IPS-18c (cell line): ENCODE results near the gene TUB.

ENCODE experiments used
- H3K4me3 ChIP-seq: 2 replicates; pipeline ENCODE4 v1.7.0; 2013; ENCODE audit warnings: low read depth, mild to moderate bottlenecking, low read length, moderate library complexity; ENCODE audit not compliant: insufficient read depth
- H3K9me3 ChIP-seq: one replicate; pipeline ENCODE4 v1.6.1; 2013; ENCODE audit warnings: mild to moderate bottlenecking, low read length, moderate library complexity; ENCODE audit not compliant: control insufficient read depth, insufficient read depth

Gene TUB

GRCh38 chr11:8062781-8063257 lies 18.2 kb upstream of the TUB start:
- Histone ChIP-seq H3K9me3 (no peaks in the 10 kb centered on the region), H3K4me3 (no peak overlapping the region)

DNA sequence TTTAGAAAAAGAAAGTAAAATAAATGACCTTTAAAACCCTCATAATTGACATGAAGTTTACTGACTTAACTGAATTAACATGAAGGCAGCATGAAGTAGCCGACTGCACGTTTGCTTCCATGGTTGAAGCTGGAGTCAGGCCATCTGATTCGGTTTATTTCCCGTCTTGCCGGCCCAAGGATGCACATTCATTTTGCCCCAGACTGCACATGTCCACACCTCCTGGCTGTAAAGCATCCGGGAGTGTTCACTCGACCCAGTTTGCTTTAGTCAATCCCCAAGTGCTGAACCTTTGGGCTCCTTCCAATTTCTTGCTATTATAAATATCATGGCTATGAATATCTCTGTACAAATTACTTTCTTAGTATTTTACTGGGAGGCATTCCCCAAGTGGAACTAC lies 17.7 kb upstream of the TUB start:
- Histone ChIP-seq H3K4me3 (no peak overlapping the region), H3K9me3 (no peaks in the 10 kb centered on the region)

- Histone ChIP-seq H3K4me3 (no peak overlapping the region), H3K9me3 (no peaks in the 10 kb centered on the region)
Measured at GRCh38 chr11:8065031-8065430, 16.0 kb upstream of the TUB start.

- no peak overlapping the region for H3K4me3 ChIP-seq
- H3K9me3 ChIP-seq: no peaks in the 10 kb centered on the region
Measured at GRCh38 chr11:8066036-8066910, 14.7 kb upstream of the TUB start.

DNA sequence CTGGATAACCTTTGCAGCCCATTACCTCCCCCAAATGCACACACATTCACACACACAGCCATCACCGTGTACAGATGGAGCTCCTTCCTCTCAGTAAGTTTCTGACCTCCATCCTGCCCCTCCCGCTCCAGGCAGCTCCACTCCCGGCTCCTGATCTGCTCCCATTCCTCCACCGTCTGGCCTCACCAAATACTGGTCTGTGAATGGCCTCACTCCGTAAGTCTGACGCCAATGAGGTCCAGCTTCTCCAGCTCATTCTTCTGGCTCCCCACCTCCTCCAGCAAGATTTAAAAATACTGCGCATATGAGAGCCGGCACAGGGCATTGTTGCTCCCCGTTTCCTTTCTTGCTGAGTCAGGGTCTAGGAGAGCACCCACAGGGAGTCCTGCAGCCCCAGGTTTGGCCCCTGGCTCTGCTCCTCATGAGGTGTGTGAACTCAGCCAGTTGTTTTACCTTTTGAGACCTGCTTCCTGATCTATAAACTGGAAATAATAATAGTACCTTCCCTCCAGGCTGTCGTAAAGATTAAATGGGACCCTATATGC lies 14.0 kb upstream of the TUB start:
- no peak overlapping the region for H3K4me3 ChIP-seq

DNA sequence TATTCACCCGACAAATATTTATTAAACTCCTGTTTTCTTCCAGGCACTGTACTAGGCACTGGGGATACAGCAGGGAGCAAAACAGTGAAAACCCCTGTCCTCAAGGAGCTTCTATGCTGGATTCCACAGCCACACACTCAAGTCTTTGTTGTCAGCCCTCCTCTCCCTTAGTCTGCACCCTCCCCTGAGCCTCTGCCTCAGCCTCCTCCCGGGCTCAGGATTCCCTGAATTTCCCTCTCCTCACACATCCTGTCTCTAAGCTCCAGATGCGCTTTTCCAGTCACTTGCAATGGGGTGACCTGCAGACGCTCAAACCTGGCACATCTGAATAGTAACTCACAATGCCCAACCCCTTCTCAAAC lies 13.5 kb upstream of the TUB start:
- Histone ChIP-seq H3K9me3 (no peaks in the 10 kb centered on the region), H3K4me3 (no peak overlapping the region)

More for the DNA sequence above, 14.0 kb upstream of the TUB start:
- no peaks in the 10 kb centered on the region for H3K9me3 ChIP-seq

DNA sequence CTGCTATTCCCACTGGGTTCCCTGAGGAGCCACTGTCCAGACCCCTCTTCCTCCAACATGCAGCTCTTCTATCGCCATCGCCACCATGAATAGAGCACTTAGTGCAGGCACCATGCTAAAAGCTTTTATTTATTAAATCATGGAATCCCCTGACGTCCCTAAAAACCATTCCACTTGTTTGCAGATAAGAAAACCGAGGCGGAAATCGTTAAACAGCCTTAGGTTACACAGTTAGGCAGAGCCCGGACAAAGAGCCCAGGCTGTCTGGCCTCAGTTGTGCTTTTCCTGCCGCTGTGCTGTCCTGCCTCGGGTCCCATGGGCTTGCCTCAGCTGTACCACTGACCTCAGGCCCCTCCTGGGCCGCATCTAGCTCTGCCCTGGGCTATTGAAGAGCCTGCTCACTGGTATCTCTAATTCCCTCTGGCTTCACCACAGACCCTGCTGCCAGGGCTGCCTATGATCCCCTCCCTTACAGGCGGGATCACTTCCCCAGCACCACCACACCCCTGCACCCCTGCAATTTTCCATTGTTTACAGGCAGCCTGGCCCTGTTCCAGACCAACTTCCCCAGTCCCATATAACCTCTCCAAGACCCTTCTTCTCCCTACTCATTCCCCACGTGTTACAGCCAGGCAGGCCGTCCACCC lies 13.0 kb upstream of the TUB start:
- Histone ChIP-seq H3K9me3 (no peaks in the 10 kb centered on the region), H3K4me3 (no peak overlapping the region)

DNA sequence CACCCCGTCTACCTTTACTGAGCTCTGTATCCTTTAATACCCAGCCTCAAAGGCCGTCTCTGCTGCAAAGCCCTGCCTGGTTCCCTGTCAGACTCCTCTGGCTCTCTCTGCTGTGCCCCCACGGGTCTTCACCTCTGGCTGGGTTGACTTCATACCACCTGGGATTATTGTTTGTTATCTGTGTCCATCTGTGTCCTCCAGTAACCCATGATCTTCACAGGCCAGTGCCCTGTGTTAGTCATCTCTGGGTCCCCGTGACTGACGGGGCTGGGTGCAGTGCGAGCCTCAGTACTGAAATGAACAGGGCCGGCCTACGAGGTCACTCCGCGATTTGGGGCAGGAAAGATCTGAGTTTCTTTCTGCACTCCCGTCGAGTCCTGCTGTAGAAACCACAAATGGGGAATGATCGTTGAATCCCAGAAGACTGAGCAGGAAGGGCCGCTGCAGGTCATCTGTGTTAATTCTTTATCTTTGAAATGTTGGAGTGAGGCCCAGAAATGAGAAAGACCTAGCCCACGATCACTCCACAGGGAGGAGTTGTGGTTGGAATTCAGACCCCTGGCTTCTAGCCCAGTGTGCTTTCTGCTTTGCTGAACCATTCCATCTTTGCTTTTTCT lies 12.3 kb upstream of the TUB start:
- H3K4me3 ChIP-seq: no peak overlapping the region
- no peaks in the 10 kb centered on the region for H3K9me3 ChIP-seq

DNA sequence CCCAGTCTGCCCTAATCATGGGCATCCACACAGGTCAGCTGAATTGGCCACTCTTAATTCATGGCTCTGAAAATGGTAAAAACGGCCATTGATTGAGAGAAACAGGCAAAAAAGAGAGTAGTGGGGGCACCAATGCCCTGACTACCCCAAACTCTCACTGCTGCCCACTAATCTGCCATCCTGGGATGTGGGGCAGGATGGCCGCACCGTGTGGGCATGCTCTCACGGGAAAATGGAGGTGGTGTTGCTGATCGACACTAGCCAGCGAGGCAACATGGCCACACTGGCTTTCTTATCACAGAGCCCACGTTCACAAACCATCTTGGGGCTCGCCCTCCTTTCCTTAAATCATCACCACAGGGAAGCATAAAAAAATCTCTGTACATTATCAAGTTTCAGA lies 11.2 kb upstream of the TUB start:
- no peak overlapping the region for H3K4me3 ChIP-seq
- H3K9me3 ChIP-seq: no peaks in the 10 kb centered on the region

- H3K9me3 ChIP-seq: no peaks in the 10 kb centered on the region
Measured at GRCh38 chr11:8070417-8071115, 10.4 kb upstream of the TUB start.

DNA sequence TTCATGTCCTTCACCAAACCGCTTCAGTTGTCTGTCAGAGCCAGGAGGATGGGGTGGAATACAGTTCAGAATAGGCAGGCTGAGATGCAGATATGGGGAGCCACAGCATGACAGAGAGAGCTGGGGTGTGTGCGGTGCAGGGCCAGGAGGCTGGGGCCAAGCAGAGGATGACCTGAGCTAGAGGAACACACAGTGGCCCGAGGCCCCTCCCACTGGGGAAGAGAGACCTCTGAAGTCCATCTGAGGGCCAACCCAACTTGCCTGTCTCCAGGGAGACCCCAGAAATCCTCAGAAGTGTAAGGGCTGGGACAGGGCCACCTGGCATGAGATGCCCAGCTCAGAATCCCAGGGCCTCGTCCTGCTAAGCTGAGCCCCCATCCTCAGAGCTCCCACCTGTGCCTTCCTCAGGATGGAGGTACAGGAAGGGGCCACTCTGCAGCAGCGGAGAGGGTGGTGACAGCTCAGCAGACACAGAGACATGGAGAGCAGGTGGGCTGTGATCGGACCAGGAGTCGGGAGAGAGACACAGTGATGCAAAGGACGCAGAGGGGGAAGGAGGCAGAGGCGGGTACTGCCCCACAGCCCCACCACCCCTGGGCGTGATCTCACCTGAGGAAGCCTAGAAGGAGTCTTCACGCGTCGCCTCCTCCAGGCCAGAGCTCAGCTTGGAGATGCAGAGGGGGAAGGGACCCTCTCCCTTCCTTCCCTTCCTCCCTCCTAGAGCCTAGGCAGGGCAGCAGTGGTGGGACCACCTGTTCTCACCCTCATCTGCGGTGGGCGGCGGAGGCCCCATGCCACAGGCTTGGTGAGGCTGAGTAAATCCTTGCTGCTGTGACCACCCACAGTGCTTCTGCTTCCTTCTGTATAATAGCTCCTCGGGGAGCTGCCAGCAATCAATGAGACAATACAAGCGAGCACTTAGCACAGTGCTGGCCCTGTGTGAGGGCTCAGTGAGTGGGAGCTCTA lies 9.1 kb upstream of the TUB start:
- H3K9me3 ChIP-seq: no peaks in the 10 kb centered on the region

More at GRCh38 chr11:8070417-8071115, 10.4 kb upstream of the TUB start:
- H3K4me3 ChIP-seq: no peak overlapping the region

GRCh38 chr11:8075119-8075726 lies 5.8 kb upstream of the TUB start:
- Histone ChIP-seq H3K9me3 (no peaks in the 10 kb centered on the region), H3K4me3 (no peak overlapping the region)

More for the DNA sequence above, 9.1 kb upstream of the TUB start:
- H3K4me3 ChIP-seq: no peak overlapping the region

GRCh38 chr11:8079111-8079675 lies 1.8 kb upstream of the TUB start:
- peaks cover 5% of the 10 kb centered on the region for H3K9me3 ChIP-seq
- H3K4me3 ChIP-seq: no peak overlapping the region

DNA sequence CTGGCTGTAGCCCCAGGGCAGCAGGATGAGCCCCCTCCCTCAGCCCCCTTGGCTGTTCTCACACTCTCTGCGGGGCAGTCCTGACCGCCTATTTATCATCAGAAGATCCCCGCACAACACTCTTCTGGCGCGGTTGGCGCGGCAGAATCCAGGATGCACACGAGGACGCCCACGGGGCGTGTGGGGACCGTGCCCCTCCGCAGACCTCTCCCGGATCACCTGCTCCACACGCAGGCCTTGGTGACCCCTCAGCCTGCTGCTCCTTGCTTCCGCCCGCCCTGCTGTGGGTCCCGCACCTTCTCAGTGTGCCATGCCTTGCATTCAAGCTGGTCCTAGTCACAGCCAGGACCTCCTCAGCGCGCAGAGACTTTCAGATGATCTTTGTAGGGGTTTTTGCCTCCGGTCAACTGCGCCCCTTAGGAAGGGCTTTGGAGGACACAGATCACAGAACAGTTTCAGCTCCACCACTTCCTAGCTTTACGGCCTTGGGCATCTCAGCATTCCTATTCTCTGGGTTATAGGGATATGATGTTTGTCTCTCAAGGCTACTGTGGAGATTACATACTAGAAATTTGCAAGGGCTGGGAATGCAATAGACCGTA lies 841 bp upstream of the TUB start:
- Histone ChIP-seq H3K9me3 (peaks cover 5% of the 10 kb centered on the region), H3K4me3 (peak overlapping the region; percentile 55; the same call in 1 of the 2 replicates)

GRCh38 chr11:8081591-8082250 lies 710 bp downstream of the TUB start:
- peaks cover 5% of the 10 kb centered on the region for H3K9me3 ChIP-seq
- peak overlapping the region; percentile 63 for H3K4me3 ChIP-seq
